Measurements from ENCODE around the gene FAM180B.

The FAM180B gene

GRCh38 chr11:47599902-47600301, 13.4 kb downstream of the FAM180B start:
- CTCF ChIA-PET: no interaction called here
- no peak for DNase-seq (ENCODE audit: extremely low spot score)
- POLR2A ChIA-PET: interaction anchor here (0.6 kb wide), 1 partner anchor 253 kb away, joined by 4 read pairs; no protein-coding TSS in a partner anchor

GRCh38 chr11:47603295-47603694, 16.8 kb downstream of the FAM180B start:
- TF ChIP-seq CTBP1 (IDR thresholded peaks at IDR 0.05; ENCODE audit: borderline replicate concordance) (no peak), L3MBTL2 (conservative IDR thresholded peaks at IDR 0.05) (no peak), TARDBP (IDR thresholded peaks at IDR 0.05) (no peak), FOXM1 (IDR thresholded peaks at IDR 0.05; ENCODE audit: borderline replicate concordance) (no peak), BHLHE40 (IDR thresholded peaks at IDR 0.05; ENCODE audit: borderline replicate concordance) (no peak), ELF4 (IDR thresholded peaks at IDR 0.05) (no peak), SP1 (IDR thresholded peaks at IDR 0.05) (no peak), SUZ12 (IDR thresholded peaks at IDR 0.05) (no peak), LEF1 (IDR thresholded peaks at IDR 0.05; ENCODE audit: borderline replicate concordance) (no peak)
- ChIA-PET CTCF (no interaction called here), POLR2A (no interaction called here)
- DNase-seq (ENCODE audit: extremely low spot score): no peak

More at GRCh38 chr11:47599902-47600301, 13.4 kb downstream of the FAM180B start:
- TF ChIP-seq NFRKB (IDR thresholded peaks at IDR 0.05) (no peak), FOXA1 (IDR thresholded peaks at IDR 0.05) (no peak), ARNT (IDR thresholded peaks at IDR 0.05) (no peak), CTBP1 (IDR thresholded peaks at IDR 0.05; ENCODE audit: borderline replicate concordance) (no peak), SP1 (IDR thresholded peaks at IDR 0.05) (no peak), SUZ12 (IDR thresholded peaks at IDR 0.05) (no peak), FOXK2 (IDR thresholded peaks at IDR 0.05) (no peak)

GRCh38 chr11:47605921-47606320, 19.4 kb downstream of the FAM180B start:
- ChIA-PET CTCF (no interaction called here), POLR2A (no interaction called here)

GRCh38 chr11:47606731-47607130, 20.3 kb downstream of the FAM180B start:
- TF ChIP-seq PKNOX1 (IDR thresholded peaks at IDR 0.05) (no peak), SP1 (IDR thresholded peaks at IDR 0.05) (no peak), NFRKB (IDR thresholded peaks at IDR 0.05) (no peak), CTBP1 (IDR thresholded peaks at IDR 0.05; ENCODE audit: borderline replicate concordance) (no peak), SUZ12 (IDR thresholded peaks at IDR 0.05) (no peak), ELF4 (IDR thresholded peaks at IDR 0.05) (no peak), HDGF (IDR thresholded peaks at IDR 0.05; ENCODE audit: borderline replicate concordance) (no peak), BHLHE40 (IDR thresholded peaks at IDR 0.05; ENCODE audit: borderline replicate concordance) (no peak), FOXM1 (IDR thresholded peaks at IDR 0.05; ENCODE audit: borderline replicate concordance) (no peak), FOXA1 (IDR thresholded peaks at IDR 0.05) (no peak), FOXK2 (IDR thresholded peaks at IDR 0.05) (no peak), TARDBP (IDR thresholded peaks at IDR 0.05) (no peak), ARNT (IDR thresholded peaks at IDR 0.05) (no peak)
- DNase-seq (ENCODE audit: extremely low spot score): no peak
- POLR2A ChIA-PET: interaction anchor here (1.0 kb wide), 1 partner anchor 11 kb away, joined by 3 read pairs; no protein-coding TSS in a partner anchor
- CTCF ChIA-PET: no interaction called here

More at GRCh38 chr11:47605921-47606320, 19.4 kb downstream of the FAM180B start:
- no peak for DNase-seq (ENCODE audit: extremely low spot score)
- no peak for TF ChIP-seq BHLHE40 (IDR thresholded peaks at IDR 0.05; ENCODE audit: borderline replicate concordance)
- TF ChIP-seq SUZ12 (IDR thresholded peaks at IDR 0.05): no peak
- no peak for TF ChIP-seq ELF4 (IDR thresholded peaks at IDR 0.05)
- TF ChIP-seq LEF1 (IDR thresholded peaks at IDR 0.05; ENCODE audit: borderline replicate concordance): no peak
- TF ChIP-seq PKNOX1 (IDR thresholded peaks at IDR 0.05): no peak
- TF ChIP-seq TARDBP (IDR thresholded peaks at IDR 0.05): no peak
- TF ChIP-seq HDGF (IDR thresholded peaks at IDR 0.05; ENCODE audit: borderline replicate concordance): no peak
- TF ChIP-seq CTBP1 (IDR thresholded peaks at IDR 0.05; ENCODE audit: borderline replicate concordance): no peak
- TF ChIP-seq L3MBTL2 (conservative IDR thresholded peaks at IDR 0.05): no peak
- TF ChIP-seq FOXM1 (IDR thresholded peaks at IDR 0.05; ENCODE audit: borderline replicate concordance): no peak
- no peak for TF ChIP-seq ZNF384 (IDR thresholded peaks at IDR 0.05)
- no peak for TF ChIP-seq SP1 (IDR thresholded peaks at IDR 0.05)
- no peak for TF ChIP-seq FOXA1 (IDR thresholded peaks at IDR 0.05)
- TF ChIP-seq NFRKB (IDR thresholded peaks at IDR 0.05): no peak

- no peak for DNase-seq (ENCODE audit: extremely low spot score)
Measured at GRCh38 chr11:47607380-47607779, 20.9 kb downstream of the FAM180B start.

More at GRCh38 chr11:47607380-47607779, 20.9 kb downstream of the FAM180B start:
- ChIA-PET CTCF (no interaction called here), POLR2A (interaction anchor here (1.0 kb wide), 1 partner anchor 12 kb away, joined by 3 read pairs; no protein-coding TSS in a partner anchor)
- TF ChIP-seq ARNT (IDR thresholded peaks at IDR 0.05) (no peak), LEF1 (IDR thresholded peaks at IDR 0.05; ENCODE audit: borderline replicate concordance) (no peak), PKNOX1 (IDR thresholded peaks at IDR 0.05) (no peak), BHLHE40 (IDR thresholded peaks at IDR 0.05; ENCODE audit: borderline replicate concordance) (no peak), SP1 (IDR thresholded peaks at IDR 0.05) (no peak), SUZ12 (IDR thresholded peaks at IDR 0.05) (no peak), HDGF (IDR thresholded peaks at IDR 0.05; ENCODE audit: borderline replicate concordance) (no peak), FOXM1 (IDR thresholded peaks at IDR 0.05; ENCODE audit: borderline replicate concordance) (no peak), NFRKB (IDR thresholded peaks at IDR 0.05) (no peak), CTBP1 (IDR thresholded peaks at IDR 0.05; ENCODE audit: borderline replicate concordance) (no peak), ZNF384 (IDR thresholded peaks at IDR 0.05) (no peak), L3MBTL2 (conservative IDR thresholded peaks at IDR 0.05) (no peak)

Data from HEK293T (cell line).